GM21737 (cell line): ENCODE results near the gene S100P.

Experiments
- ATAC-seq: cut with Tn5 transposase; IDR thresholded peaks from one replicate; pipeline ENCODE4 v1.9.1; 2021; ENCODE audit warnings: mild to moderate bottlenecking, moderate library complexity; ENCODE audit not compliant: unreplicated experiment

Gene S100P

GRCh38 chr4:6695660-6696610 lies 2.3 kb downstream of the S100P start:
- no peak for ATAC-seq

- ATAC-seq, result no peak
Observed at GRCh38 chr4:6696611-6697010, 2.9 kb downstream of the S100P start.

- ATAC-seq, result no peak
Observed at GRCh38 chr4:6697131-6697530, 3.5 kb downstream of the S100P start.

GRCh38 chr4:6699388-6699787 lies 5.7 kb downstream of the S100P start:
- no peak for ATAC-seq

- no peak for ATAC-seq
Observed at GRCh38 chr4:6699903-6700302, 6.2 kb downstream of the S100P start.

- ATAC-seq, result no peak
Observed at GRCh38 chr4:6701371-6701770, 7.7 kb downstream of the S100P start.

- no peak for ATAC-seq
Observed at GRCh38 chr4:6702761-6703160, 9.1 kb downstream of the S100P start.

- ATAC-seq, result no peak
Observed at GRCh38 chr4:6703786-6704185, 10.1 kb downstream of the S100P start.

- no peak for ATAC-seq
Observed at GRCh38 chr4:6705646-6706045, 12.0 kb downstream of the S100P start.

- ATAC-seq, result no peak
Observed at GRCh38 chr4:6706173-6706572, 12.5 kb downstream of the S100P start.

- ATAC-seq, result peak; percentile 74
Observed at GRCh38 chr4:6709230-6710114, 15.8 kb downstream of the S100P start, which contains the start of gene MRFAP1L1. MRFAP1L1 (minus strand) TSS chr4:6709865; CDS start chr4:6709629, 236 bp downstream.

- no peak for ATAC-seq
Observed at GRCh38 chr4:6710282-6710681, 16.6 kb downstream of the S100P start.

- ATAC-seq, result no peak
Observed at GRCh38 chr4:6710996-6711395, 17.3 kb downstream of the S100P start.

GRCh38 chr4:6714954-6715353 lies 21.3 kb downstream of the S100P start:
- ATAC-seq, result no peak

GRCh38 chr4:6715704-6716017 lies 22.0 kb downstream of the S100P start:
- ATAC-seq, result no peak

GRCh38 chr4:6716018-6716911 lies 22.6 kb downstream of the S100P start, which contains the start of gene BLOC1S4:
BLOC1S4 (plus strand) TSS chr4:6716174; CDS start chr4:6716210, 36 bp downstream.
- peak; percentile 83 for ATAC-seq

- ATAC-seq, result no peak
Observed at GRCh38 chr4:6716958-6717655, 23.4 kb downstream of the S100P start.

- ATAC-seq, result no peak
Observed at GRCh38 chr4:6718932-6719610, 25.4 kb downstream of the S100P start.

GRCh38 chr4:6719611-6720179 lies 26.0 kb downstream of the S100P start:
- no peak for ATAC-seq
